Stimulated activated CD8-positive, alpha-beta memory T cell treated with anti-CD3 and anti-CD28 coated beads, Interleukin-12 subunit alpha, Interleukin-12 subunit beta, amount 100 ng/mL, for 4 hours (primary cell): Measurements from ENCODE around the gene RPRML.
A peak's percentile ranks its signal among the peaks of the same experiment; 100 is the strongest.

Experiments
- DNase-seq: peaks from one replicate; pipeline ENCODE4 v3.0.0-alpha.2; 2020; ENCODE audit warnings: low read depth

Gene RPRML

DNA sequence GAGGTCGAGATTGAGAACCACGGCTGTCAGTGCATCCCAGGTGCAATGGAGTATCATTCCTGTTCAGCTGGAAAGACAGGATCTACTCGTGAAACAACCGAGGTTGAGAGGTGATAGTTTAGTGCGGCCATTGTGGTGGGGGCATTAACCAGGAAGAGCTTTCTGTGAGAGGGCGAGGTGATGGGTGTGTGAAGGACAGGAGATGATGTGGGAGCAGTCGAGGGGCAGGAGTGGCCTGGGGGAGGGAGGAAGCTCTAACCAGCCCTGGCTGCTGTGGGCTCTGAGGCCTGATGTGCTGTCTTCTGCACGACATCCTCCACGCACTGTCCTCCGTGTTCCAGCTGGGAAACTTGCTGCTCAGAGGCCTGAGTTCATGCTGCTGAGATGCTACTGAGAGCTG is 34.1 kb downstream of the RPRML start:
- no peak for DNase-seq

DNA sequence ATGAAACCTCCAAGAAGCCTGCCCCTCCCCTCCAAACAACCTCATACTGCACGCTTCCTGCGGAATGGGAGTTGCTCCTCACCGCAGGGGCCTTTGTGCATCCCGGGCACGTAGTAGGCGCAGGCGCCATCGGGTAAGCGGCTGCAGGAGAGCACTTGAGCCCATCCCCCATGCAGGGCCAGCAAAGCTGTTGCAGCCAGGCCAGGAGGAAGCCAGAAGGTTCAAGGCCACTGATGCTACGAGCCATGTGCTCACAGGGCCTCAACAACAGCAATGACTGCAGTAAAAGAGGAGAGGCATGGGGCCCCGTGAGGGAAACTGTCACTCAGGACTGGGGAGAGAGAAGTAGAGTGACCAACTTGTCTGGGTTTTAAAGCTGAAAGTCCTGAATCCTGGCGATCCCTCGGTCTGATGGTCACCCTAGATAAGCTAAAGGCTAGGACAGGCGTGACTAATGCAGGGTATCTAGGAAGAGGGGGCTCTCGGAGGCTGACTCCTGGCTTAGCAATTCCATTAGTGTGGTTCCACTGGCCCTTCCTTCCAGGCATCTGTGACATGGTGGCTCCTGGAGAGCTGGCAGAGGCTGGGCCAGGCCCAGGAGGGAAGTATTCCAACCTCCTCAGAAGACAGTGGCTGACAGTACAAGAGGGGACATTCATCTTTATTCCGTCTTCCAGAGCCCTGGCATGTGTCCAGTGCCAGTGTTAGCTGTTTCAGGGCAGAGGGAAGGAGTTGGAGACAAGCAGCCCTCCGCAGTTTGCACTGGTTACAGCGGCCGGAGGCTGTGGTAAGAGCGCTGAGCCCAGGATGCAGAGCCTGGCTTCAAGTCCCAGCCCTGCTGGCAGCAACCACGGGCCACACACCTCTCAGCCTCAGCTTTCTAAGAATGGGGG is 35.3 kb downstream of the RPRML start:
- no peak for DNase-seq

DNA sequence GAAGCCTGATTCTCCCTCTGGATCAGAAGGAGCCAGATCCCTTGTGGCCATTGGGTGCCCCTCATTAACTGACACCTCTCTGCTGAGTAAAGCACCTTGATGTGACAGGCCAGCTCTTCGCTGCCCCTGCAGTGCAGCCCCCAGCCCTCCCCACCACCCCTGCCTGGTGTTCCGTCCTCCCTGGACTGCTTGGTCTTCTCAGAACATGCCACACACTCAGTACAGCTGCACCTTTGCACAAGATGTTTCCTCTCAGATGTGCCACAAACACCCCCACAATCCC is 35.9 kb downstream of the RPRML start:
- no peak for DNase-seq

DNA sequence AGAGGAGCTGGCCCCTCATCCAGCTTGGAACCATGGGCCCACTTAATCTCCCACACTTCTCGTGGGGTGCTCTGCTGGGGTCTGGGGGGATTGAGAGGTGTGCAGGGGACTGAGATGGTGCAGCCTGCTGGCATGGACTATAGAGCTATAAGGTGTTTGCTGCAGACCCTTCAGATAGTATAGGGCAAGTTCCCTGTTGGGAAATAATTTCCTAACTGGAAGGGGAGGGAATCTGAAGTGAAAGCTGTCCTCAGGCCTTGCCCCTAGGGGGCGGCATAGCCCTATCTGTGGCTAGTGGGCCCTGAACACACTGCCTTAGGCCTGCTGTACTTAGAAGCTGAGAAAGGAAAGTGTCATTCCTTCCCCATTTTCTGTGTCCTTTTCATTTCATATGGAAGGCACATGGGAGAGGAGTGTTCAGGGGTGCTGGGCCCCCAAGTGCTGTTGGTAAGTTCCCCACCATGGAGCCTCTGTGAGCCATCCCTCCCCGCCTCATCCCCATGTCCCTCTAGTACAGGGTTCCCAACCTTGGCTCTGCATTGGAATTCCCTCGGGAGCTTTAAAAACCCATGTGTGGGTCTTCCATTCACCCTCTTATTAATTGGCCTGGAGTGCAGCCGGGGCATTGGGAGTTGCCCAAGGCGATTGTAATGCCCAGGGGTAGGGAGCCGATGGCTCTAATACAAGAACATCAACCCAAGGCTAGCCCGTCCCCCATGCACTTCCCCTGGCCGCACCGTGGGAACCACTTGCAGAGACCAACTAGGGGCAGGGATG is 36.4 kb downstream of the RPRML start:
- DNase-seq: no peak

DNA sequence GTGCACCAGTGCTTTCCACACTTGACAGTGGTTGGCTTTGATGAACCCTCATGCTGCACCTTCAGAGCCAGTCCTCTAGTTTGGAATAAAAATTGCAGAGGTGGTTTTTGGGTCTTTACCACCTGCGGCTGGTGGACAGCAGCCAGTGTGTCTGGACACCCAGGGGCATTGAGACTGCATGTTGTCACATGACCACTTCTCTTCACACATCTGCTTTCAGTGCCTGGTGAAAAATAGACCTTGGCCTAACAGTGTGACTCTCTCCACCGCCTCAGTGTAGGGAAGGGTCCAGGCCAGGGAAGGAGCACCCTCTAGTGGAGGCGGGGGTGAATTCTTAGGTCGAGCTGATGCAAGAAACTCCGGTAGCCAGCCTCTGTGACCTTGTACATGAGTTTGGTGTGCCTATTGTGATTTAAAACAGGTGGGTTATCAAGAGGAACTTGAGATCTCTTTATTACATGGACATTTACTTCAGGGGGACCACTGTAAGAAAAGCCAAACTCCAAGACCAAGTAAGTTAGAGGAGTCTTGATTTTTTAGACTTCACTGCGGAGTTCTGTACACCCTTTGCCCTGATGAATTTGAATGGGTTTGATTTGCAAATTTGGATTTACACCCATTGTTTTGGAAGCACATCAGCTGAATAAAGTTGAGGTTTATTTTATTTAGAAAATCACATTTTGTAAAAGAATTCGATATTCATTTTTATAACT is 38.2 kb downstream of the RPRML start:
- DNase-seq: peak; percentile 33

DNA sequence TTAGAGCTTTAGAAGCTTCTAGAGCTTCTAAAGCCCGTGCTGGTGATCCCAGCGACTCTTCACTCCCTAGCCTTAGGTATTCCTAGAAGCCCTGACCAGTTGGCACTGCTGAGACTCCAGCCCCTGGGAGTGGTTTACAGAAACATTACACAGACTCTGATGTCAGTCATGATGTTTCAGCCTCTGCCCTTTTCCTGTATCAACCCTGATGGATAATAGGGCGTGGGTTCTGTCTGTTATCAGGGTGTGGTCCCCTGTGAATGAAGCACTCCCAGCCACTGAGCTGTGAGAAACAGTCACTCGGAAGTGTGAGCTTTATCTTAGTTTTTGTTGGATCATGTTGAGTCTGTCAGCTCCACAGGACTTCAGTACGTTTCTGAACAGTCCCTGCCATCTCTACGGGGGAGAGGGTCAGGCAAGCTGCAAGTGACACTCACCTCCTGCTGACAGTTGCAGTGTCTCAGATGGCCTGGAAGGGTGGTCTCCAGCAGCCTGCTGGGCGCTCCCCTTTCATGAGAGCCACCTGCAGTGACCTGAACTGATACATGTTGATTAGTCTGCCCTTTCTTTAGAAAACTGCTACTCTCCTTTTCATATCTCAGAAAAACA is 43.3 kb downstream of the RPRML start:
- DNase-seq: no peak

DNA sequence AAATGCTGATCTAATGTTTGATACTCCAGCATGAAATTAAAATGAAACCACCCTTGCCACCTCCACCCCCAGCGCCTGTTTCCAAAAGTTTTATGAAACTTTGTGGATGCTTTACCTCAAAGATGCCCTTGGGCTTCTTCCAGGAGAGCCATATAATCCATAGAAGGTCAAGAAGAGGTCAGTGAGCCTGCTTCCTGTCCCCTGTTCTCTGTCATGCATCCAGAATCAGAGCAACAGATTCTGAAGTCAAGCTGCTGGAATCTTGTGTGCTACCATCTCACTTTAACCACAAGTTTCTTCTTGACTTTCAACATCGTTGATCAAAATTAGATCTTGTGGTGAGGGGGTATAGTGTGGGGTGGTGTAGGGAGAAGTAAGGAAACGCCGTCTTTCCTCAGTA is 47.5 kb downstream of the RPRML start:
- DNase-seq: no peak

DNA sequence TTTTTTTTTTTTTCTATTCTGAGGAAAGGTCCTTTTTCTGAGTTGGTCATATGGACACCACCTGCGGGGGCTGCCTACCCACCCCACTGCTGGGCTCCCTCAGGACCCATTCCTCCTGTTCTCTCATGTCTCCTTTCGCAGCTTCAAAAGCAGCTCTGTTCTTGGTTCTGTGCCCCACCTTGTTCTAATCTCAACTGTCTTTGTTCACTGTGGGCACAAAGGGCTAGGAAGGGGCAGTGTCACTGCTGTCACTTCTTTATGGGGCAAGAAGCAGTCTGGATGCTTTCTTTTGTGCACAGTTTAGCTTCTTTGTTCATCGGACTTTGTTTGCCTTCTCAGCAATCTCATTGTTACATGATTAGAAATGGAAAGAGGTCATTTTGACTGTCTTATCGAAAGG is 49.0 kb downstream of the RPRML start:
- no peak for DNase-seq

DNA sequence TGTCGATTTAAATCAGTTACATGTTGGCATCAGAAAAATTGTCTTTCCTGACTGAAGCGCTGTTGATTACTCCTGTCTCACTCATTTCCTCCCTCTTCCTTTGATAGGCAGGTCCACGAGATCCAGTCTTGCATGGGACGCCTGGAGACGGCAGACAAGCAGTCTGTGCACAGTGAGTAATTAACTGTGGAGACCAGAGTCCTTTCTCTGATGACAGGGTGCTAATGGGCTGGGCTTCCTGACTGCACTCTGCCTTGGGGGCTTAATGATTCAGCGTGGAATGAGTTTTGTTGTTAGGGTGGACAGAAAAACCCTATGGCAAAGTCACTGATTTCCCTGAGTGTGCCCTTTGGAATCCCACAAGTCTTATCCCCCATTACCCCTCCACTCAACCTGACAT is 49.6 kb downstream of the RPRML start:
- no peak for DNase-seq

DNA sequence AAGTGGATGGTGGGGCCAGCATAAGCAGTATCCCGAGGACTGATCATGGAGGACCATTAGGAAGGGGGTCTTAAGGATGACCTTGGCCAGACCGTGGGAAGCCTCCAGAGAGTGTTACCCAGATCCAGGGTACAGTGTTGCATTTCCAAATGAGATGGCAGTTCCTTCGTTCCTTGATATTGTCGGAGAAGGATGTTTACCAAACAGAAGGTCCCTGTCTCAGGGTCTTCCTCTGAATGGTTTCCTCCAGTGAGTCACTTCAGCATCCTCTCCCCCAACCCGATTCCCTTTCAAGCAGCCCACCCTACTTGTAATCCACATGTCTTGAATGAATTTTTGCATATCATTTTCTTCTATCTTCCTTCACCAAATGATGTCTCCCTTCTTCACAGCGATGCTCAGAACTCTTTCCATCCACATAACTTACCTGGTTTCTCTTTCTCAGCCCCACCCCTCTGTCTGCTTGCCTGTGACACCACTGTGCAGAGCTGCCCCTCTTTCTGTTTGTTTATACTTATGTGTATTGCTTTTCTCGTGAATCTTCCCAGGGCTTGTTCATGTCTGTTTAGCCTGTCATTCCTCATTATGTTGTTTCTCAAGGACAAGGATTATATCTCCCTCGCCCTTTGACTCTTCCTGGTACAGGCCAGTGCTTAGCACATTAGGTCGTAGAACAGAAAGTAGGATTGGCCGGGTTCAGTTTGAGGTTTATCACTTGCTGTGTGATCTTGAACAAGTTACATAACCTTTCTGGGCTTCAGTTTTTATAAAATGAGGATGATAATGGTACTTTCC is 50.4 kb downstream of the RPRML start:
- DNase-seq: no peak
